Bone marrow (tissue), 2 donors: ENCODE results near the gene C14orf93.

Source experiments
- DNase-seq, 2 donors: peaks; one replicate each; lab custom pipeline; 2025; lab: John Stamatoyannopoulos, UW

Gene C14orf93

DNA sequence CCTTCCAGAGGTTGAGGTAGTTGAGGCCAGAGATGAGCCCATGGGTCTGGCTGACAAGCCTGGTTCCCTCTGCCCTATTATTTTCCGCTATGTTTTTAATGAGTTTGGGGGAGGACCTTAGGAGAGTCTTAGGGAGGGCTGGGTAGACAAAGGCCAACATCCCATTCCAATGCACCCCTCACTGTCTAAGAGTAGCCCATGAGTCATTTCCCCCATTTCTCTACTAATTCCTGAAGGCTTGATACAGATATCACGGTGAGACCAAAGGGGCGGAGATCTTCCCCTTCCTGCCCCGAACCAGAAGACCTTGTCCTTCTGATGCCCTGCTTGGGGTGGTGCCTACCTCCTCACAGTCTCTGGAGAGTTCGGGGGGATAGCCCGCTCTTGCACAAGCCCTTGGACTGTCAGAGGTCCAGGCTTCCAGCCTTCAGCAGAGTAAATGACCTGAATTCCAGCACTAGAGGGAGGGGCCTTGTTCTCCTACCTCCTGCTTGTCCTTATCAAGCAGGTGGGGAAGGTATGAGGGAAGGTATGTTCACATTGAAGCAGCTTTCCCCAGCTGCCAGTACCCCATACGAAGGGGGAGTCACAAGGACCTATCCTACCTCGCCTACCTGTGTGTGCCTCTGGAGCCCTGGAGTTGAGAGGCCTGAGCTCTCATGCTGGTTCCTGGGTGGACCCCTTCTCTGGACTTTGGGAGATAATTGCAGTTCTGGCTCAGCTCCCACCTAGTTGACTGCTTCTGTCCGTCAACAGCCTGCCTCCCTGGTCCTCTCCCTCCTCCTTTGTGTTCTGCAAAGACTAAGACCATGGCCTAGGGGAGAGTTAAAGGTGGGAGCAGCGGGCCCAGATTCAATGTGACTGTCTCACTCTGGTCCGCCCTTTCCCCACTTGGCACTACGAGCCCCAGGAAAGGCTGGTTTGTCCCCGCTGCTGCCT is 35.7 kb upstream of the C14orf93 start:
- no peak for DNase-seq

DNA sequence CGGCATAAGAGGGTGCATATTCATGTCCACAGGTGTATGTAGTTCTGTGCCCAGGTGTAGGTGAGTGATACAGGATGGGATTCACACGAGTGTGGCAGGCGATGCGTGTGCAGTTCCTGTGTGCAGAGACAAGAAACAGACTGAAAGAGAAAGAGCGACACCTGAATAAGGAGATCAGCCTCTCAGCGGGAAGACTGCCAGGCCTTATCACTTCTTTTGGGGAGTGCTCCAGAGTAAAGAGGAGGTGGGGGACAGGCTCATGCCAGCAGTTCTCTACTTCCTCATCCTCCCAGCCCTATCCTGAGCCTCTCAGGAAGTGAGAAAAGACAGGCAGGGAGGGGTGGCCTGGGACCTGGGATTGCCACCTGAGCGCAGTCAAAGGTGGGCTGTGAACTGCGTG is 34.9 kb upstream of the C14orf93 start:
- DNase-seq = no peak

DNA sequence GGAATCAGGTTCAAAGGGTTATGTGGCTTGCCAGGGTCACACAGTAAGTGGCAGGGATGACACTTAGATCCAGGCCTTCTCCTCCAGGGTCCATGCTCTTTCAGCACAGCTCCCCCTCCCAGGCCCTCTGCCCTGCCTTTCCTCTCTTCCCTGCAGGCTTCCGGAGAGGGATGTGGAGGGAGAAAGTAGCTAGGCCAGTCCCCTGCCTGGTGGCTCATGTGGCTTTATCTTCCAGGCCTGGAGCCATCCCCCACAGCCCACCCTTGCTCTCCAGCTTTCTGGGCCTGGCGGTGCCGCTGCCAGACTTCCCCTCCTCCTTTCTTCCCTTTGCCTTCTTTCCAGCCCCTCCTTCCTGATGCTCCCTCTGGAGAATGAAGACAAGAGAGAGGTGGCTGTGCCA is 33.8 kb upstream of the C14orf93 start:
- no peak for DNase-seq

DNA sequence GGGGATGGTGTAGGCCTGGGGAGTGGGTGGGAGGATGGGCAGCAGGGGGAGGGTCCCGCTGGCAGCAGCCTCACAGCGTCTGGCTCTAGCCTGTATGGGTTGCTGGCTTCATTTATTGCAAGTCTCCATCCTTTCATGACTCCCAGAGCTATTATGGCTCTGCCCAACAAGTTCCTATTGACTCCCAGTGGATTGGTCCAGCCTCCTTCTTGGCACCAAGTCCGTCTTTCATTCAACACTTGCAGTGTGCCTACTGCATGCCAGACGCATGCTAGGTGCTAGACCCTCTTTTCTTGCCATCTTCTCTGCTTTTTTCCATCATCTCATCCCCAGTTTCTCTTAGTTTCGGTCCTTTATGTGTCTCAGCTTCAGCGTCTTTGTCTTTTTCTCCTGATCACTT is 33.2 kb upstream of the C14orf93 start:
- DNase-seq = no peak

DNA sequence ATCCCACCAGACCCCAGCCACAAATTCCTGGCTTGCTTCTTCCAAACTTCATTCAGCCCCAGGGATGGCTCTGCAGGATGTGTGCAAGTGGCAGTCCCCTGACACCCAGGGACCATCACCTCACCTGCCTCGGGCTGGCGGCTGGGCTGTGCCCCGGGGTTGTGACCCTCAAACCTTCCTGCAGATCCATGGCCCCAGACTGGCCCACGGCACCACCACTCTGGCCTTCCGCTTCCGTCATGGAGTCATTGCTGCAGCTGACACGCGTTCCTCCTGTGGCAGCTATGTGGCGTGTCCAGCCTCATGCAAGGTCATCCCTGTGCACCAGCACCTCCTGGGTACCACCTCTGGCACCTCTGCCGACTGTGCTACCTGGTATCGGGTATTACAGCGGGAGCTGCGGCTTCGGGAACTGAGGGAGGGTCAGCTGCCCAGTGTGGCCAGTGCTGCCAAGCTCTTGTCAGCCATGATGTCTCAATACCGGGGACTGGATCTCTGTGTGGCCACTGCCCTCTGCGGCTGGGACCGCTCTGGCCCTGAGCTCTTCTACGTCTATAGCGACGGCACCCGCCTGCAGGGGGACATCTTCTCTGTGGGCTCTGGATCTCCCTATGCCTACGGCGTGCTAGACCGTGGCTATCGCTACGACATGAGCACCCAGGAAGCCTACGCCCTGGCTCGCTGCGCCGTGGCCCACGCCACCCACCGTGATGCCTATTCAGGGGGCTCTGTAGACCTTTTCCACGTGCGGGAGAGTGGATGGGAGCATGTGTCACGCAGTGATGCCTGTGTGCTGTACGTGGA is 32.4 kb upstream of the C14orf93 start, which contains the start of gene PSMB11:
Gene PSMB11, plus strand, starts transcription at position 51 of the 804 bp plus-strand sequence. Its CDS starts 14 bp downstream, at position 65.
- DNase-seq = no peak

DNA sequence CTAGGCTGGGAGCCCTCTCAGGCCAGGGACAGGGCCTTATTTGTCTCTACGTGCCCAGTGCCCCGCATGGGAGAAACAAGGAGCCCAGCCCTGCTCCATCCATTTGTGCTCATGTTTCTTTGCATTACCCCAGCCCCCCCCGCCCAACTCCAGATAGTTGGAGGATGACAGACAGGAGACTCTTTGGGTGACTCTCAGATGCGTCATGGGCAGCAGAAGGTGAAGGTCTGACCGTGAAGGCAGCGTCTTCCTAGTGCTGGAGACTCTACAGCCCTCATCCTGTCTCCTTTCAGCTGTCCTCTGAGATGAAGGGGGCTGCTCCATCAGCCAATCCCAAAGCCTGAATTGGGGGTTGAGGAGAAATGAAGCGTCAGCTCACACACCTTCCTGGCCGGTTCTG is 31.8 kb upstream of the C14orf93 start:
- no peak for DNase-seq

DNA sequence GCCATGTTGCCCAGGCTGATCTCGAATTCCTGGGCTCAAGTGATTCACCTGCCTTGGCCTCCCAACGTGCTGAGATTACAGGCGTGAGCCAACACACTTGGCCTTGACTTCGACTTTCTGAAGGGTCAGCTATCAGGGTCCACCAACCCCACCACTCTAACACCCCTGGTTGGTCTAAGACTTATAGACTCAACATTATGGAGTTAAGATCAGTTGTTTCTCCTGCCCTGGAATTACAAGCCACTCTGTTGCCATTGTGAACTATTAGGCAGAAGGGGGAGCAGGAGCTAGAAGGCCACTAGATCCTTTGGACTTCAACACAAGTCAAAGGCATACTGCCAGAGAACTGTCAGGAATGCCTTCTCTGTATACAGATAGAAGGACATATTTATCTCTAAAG is 30.2 kb upstream of the C14orf93 start:
- no peak for DNase-seq

DNA sequence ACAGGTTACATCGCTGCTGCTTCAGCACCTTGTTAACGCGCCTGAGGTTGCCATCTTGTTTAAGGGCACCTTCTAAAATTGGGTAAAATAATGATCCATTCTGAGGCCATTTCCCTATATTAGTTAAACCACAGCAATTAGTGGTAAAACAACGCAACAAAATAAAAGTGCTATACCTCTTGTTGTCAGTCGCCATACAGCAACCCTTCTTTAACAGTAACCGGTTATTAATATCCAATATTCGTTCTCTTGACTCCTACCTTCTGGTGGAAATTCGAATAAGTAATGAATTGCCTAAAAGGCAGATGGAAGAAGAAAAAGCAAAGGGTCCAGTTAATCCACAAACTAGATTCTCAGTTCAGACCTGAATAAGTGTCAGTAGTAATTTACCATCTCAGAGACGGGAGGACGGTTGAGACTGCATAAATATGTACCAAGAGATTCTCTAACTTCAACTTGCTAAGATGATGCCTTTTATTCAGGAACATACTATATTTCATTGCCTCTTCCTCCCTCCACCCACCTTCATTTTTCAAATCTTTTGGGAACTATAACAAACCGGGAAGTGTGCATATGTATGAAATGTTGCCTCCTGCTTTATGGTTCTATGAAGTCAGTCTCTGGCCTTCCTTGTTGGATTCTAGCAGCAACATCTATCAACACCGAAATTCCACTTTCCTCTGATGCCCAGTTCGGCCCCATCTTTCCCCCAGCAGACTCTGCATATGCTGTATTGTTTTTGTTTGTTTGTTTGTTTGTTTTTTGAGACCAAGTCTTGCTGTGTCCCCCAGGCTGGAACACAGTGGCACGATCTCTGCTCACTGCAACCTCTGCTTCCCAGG is 25.6 kb upstream of the C14orf93 start:
- no peak for DNase-seq

DNA sequence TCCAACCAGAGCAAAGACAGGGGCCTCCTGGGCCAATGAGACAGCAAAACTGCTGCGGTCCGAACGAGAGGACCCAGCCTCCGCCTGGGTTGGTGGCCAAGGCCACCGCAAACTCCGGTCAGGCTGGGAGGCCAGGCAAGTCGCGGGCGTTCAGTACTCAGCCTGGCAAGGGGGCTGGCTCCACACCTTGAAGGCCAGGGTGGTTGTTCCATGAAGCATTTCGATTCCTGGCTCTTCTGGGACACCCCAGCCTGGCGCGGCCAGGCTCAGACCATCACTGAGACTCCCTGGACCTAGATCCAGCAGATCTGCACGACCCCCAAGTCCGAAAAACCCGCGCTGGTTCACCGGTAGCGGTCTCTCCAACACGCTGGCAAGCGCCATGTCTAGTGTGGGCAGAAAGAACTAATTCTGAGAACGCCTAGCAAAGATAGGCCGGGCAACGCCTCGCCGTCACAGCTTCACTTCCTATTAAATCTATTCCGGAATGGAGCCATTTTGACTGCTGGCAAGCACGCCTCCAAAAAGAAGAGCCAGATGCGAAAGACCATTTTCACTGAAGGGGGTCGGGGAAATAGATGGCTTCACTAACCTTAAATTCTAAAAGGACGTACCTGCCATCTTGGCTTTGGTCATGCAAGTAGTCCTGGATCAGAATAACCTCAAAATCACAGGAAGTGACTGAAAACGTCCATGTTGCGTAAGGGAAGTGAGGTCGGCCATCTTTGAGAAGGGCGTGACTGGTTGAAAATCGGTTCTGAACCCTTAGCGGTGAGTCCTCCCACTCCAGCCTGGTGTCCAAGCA is 24.8 kb upstream of the C14orf93 start, which contains the start of gene PSMB5:
Gene PSMB5, minus strand, starts transcription at position 403 of the 805 bp plus-strand sequence. Its CDS starts 19 bp downstream, at position 384.
- no peak for DNase-seq

DNA sequence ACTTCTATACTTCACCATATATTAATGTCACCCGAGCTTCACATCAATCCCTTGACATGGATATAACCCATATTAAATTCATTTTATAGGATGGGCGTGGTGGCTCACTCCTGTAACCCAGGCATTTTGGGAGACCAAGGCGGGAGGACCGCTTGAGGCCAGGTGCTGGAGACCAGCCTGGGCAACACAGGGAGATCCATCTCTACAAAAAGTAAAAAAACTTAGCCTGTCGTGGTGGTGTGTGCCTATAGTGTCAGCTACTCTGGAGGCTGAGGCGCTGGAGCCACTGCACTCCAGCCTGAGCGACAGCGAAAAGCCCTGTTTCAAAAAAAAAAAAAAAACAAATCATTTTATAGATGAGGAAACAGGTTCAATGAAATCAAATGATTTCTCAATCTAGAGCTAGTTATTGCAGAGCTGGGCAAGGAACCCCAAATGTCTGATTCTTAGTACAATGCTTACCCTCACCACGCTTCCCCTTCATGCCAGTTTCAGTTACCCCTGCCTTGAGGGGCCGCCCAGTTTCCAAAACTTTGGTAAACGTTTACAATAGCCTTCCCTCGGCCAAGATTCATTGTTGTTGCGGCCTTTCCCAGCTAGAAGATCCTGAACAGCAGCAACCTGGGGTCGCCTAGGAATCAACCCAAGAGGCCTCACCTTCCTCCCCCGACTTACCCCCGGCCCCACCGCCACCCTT is 24.0 kb upstream of the C14orf93 start:
- no peak for DNase-seq

DNA sequence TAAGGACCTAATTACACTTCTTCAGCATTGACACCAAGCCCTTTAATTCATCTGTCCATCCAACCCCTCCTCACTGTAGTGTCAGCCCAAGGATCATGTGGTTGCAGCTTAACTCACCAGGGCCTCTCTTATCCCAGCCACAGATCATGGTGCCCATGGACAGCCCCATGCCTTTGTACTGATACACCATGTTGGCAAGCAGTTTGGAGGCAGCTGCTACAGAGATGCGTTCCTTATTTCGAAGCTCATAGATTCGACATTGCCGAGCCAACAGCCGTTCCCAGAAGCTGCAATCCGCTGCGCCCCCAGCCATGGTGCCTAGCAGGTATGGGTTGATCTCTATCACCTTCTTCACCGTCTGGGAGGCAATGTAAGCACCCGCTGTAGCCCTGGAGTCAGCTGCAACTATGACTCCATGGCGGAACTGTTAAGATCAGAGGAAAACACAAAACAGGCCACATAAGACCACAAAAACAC is 23.3 kb upstream of the C14orf93 start:
- no peak for DNase-seq

DNA sequence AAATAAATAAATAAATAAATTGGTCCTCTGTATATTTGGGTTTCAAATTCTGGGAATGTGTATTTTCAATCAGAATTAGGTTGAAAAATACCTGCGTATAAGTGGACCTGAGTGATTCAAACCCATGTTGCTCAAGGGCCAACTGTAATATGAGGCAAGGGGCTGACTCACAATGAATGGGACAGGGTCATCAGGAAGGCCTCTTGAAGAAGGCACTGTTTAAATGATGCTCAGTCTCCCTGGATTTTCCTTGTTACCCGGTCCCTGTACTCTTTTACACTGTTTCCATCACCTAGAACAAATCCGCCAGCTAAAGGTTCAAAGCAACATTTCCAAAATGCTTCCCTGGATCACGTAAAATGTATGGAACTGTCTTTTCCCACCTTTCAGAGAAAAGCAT is 21.0 kb upstream of the C14orf93 start:
- no peak for DNase-seq

DNA sequence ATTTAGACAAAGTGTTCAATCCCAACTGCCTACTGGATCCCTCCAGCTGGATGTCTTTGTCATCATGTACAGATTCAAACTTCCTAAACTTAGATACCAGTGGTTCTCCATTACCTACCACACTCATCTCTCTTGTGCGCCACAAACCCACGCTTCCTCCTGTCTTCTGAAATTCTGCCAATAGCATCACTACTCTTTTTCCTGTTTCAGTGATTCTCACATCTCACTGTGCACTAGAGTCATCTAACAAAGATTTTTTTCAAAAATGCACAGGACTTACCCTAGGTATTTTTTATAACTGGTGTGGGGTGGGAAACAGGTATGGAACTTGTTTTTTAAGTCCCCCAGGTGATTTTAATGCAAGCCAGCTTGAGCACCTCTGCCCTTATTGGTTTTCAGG is 18.9 kb upstream of the C14orf93 start:
- no peak for DNase-seq

DNA sequence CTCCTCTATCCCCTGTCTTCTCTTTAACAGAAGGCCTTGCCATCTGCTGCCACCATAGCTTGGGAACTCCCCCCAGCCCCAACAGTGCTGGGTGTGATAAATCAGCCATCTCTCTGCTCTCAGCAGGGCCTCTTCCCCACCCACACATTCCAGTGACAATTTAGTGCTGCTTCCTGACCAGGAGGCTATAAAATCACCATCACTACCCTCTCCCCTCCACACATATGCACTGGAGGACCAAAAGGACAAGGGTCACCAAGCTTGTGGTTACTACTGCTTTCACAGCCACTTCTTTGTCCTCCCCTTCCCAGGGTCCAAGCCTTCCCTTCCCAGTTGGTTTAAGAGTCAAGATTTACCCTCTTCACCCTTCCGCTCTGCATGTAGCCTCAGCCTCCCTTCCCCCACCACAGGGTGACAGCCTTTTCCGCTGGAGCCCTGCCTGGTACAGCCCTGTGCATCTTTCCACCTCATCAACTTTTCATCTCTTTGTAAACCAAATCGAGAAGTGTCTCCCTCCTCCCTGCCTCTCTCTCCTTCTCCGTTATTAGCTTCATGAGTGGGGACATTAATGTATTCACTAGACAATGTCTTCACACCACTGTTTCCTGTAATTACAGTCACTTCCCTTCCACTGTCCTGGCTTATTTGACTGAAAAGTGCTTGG is 15.3 kb upstream of the C14orf93 start:
- no peak for DNase-seq

DNA sequence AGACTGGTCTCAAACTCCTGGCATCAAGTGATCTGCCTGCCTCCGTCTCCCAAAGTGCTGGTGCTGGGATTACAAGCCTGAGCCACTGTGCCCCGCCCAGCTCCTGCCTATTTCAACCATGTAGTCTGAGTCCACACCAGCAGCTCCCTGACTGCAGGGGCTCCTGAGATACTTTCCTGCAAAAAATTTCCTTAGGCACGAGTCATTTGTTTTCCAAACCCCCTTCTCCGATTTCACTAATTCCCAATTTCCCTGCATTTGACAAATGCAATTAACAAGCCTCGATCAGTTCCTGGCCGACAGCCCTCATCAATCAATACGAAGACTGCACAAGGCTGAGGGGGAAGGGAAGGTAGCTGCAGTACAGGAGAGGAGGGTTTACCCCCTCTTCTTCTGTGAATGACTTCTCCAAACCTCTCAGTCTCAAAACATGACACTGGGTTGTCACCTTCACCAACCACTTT is 14.7 kb upstream of the C14orf93 start:
- no peak for DNase-seq

DNA sequence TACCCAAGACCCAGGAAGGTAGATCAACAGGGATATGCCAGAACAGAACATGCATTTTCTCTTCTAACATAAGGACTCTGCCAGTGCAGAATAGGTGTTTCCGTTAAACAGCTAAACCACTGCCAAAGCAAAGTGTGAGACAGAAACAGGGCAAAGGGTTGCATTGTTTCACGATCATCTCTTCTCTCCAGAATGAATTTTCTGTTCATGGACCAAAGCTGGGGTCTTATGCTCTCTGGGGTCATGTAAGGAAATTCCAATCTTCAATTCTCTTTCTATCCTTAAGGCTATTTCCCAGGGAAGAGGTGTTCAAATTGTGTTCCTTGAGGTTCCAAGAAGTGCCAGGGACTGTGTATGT is 13.8 kb upstream of the C14orf93 start:
- no peak for DNase-seq

DNA sequence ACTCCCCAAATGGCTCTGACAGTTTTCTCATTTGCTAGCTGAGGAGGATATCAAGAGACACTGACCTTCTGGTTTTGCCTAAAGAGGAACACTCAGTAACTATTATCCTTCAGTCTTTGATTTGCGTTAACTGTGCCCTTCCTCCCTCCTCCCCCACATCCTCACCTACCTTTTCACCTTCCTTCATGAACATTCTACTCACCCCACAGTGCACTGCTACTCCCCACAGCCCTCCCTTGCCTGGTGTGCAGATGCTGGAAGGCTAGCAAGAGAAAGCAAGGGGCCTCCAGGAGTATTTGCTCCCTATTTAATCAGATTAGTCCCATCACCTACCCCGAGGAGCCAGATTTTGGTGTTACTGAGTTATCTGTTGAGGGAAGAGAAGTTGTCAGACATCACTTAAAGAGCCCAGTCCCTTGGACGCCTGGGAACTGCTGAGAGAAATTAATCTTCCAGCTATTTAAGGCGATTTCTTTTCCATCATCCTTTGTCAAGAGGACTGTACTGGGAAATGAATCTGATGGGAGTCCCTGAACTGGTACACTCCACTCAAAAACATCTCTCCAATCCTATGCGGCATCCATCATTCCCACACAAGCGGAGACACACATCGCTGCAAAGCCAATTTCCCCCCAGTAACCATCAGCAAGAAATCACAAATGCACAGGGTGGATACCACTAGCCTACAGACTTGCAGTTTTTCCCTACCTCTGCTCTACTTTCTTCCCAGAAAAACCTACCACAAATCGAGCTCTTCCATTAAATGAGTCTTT is 13.3 kb upstream of the C14orf93 start:
- DNase-seq = no peak

DNA sequence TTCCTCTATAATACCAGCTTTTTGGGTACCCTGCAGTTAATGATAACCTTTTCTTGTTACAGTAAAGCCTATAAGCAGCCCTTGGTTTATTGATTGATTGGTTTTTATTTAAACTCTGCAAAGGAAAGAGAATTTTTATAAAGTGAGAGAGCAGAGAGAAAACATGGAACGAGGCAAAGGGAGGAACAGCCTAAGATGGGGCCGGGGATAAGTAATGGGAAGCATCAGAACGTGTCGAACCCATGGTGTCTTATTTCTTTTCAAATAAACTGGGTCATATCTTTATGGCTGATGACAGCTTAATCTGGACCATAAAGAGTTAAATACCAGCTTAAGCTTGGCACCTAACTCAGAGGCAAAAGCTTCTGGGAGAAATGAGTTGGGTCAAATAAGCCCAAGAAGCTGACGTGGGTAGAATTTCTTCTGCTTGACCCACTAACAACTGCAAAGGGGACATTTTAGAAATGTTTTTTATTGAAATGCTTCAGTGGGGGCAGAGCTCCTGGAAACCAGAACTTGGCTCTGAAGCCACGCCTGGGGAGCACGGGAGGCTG is 12.0 kb upstream of the C14orf93 start:
- DNase-seq = no peak

DNA sequence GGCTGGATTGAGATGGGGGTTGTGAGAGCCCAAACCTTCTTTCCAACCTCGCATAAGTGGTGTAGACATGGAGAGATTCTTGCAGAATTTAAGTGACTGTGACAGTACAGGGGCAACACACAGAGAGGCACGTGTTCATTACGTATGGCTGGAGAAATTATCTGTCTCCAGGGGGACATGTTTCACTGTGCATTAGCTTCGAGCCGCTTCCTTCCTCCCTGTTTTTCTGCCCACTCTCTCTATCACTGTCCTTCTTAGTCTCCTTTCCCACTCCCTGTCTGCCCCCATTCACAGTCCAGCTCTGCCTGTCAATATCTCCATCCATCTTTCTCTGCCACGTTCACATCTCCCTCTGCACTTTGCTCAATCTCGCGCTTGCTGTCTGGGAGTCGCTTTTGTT is 11.5 kb upstream of the C14orf93 start:
- DNase-seq = no peak
